ENCODE data around the gene GALNT2.

- TF ChIP-seq POLR2AphosphoS5 (IDR thresholded peaks at IDR 0.05; ENCODE audit: low read depth) (no peak), CTCF (IDR thresholded peaks at IDR 0.05; ENCODE audit: insufficient read depth, low read length) (no peak), SPI1 (IDR thresholded peaks at IDR 0.05; ENCODE audit: borderline replicate concordance, low read depth) (no peak), GABPA (IDR thresholded peaks at IDR 0.05; ENCODE audit: low read depth) (no peak)
- TF ChIP-seq, protein P1, sequence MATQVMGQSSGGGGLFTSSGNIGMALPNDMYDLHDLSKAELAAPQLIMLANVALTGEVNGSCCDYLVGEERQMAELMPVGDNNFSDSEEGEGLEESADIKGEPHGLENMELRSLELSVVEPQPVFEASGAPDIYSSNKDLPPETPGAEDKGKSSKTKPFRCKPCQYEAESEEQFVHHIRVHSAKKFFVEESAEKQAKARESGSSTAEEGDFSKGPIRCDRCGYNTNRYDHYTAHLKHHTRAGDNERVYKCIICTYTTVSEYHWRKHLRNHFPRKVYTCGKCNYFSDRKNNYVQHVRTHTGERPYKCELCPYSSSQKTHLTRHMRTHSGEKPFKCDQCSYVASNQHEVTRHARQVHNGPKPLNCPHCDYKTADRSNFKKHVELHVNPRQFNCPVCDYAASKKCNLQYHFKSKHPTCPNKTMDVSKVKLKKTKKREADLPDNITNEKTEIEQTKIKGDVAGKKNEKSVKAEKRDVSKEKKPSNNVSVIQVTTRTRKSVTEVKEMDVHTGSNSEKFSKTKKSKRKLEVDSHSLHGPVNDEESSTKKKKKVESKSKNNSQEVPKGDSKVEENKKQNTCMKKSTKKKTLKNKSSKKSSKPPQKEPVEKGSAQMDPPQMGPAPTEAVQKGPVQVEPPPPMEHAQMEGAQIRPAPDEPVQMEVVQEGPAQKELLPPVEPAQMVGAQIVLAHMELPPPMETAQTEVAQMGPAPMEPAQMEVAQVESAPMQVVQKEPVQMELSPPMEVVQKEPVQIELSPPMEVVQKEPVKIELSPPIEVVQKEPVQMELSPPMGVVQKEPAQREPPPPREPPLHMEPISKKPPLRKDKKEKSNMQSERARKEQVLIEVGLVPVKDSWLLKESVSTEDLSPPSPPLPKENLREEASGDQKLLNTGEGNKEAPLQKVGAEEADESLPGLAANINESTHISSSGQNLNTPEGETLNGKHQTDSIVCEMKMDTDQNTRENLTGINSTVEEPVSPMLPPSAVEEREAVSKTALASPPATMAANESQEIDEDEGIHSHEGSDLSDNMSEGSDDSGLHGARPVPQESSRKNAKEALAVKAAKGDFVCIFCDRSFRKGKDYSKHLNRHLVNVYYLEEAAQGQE (IDR thresholded peaks at IDR 0.05; ENCODE audit: insufficient replicate concordance, low read depth) = no peak
Observed at GRCh38 chr1:230283678-230284077, 216.6 kb downstream of the GALNT2 start.
